Activated CD4-positive, alpha-beta T cell treated with anti-CD3 and anti-CD28 coated beads, Interleukin-2, Interleukin-4, amounts not matched to agents 100 ng/mL and 50 ng/mL, durations not matched to agents 16 hours and 8 hours (primary cell): Measurements from ENCODE around the gene ADK.

Source experiments
- DNase-seq: peaks from one replicate; pipeline ENCODE4 v3.0.0-alpha.2; 2020; ENCODE audit warnings: low spot score

ADK gene

GRCh38 chr10:74674927-74675326, 523.9 kb downstream of the ADK start:
- no peak for DNase-seq

- no peak for DNase-seq
Measured at GRCh38 chr10:74675484-74675883, 524.5 kb downstream of the ADK start.

GRCh38 chr10:74677951-74678350, 526.9 kb downstream of the ADK start:
- no peak for DNase-seq

GRCh38 chr10:74681917-74682627, 531.1 kb downstream of the ADK start:
- no peak for DNase-seq

- no peak for DNase-seq
Measured at GRCh38 chr10:74683067-74683466, 532.0 kb downstream of the ADK start.

DNA sequence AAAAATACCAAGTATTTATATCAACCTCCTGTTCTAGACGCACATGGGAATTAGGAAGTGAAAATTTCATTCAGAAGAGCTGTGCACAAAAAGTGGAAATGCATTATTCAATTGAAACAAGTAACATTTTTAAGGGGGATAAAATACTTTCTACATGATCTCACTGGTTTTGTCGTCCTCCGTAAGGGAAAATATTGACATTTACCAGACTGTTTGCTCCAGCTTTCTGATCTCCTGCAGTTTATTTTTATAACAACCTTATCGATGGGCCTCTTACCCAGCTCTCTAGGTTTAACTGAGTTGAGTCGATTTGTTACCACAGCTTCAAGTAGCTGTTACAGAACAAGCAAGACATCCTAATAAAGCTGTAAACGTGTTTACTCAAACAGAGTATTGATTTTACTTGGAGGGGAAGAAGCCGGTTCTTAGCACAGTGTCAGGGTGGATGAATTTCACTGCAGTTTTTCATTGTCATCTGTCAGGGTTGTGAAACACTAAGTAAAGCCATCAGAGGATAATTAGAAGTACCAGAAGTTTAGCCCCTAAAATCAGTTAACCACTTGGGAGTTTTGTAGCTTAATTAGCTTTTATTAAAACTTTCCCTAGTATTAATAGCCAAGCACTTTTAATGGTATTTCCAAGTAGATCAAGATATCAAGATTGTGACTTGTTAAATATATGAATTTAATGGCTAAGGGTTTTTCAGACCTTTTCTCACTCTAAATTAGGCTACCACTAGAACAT, 532.8 kb downstream of the ADK start:
- DNase-seq: no peak

DNA sequence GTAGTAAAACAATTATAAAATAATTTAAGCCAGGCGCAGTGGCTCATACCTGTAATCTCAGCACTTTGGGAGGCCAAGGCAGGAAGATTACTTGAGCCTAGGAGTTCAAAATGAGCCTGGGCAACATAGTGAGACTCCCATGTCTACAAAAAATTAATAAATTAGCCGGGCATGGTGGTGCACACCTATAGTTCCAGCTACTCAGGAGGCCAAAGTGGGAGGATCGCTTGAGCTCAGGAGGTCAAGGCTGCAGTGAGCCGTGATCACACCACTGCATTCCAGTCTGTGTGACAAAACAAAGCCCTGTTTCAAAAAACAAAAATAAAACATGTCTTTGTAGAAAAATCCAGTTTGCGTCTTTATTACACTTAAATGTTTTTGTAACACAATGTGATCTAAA, 533.4 kb downstream of the ADK start:
- no peak for DNase-seq

GRCh38 chr10:74685564-74685963, 534.5 kb downstream of the ADK start:
- DNase-seq: no peak

DNA sequence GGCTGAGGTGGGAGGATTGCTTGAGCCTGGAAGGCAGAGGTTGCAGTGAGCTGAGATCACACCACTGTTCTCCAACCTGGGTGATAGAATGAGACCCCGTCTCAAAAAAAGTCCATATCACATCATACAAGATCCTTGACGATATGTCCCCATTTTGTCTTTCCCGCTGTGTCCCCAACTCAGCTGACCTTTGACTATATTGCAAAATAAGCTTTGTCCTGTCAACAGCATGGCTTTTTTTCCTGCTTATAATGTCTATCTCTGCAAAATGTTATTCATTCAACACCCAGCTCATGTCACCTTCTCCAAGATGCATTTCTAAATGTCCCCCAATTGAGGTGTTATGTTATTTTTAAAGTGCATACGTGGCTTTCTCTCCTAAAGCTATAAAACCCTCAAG, 539.4 kb downstream of the ADK start:
- DNase-seq: no peak

DNA sequence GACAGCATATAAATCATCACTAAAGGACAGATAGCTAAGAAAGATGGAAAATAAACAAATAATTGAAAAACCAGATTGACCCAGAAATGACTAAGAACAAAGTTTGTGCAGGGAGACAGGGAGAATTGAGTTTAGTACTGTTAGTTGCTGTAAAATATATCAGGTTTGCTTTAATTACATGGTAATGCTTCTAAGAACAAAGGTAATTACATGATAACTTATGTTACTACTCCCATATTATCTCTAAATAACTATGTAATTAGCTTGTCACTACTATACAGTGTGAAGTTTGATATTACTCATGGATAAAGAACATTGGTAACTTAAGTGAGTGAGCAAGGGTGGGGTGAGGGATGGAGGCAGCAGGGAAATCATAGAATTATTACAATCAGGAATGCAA, 540.1 kb downstream of the ADK start:
- no peak for DNase-seq

DNA sequence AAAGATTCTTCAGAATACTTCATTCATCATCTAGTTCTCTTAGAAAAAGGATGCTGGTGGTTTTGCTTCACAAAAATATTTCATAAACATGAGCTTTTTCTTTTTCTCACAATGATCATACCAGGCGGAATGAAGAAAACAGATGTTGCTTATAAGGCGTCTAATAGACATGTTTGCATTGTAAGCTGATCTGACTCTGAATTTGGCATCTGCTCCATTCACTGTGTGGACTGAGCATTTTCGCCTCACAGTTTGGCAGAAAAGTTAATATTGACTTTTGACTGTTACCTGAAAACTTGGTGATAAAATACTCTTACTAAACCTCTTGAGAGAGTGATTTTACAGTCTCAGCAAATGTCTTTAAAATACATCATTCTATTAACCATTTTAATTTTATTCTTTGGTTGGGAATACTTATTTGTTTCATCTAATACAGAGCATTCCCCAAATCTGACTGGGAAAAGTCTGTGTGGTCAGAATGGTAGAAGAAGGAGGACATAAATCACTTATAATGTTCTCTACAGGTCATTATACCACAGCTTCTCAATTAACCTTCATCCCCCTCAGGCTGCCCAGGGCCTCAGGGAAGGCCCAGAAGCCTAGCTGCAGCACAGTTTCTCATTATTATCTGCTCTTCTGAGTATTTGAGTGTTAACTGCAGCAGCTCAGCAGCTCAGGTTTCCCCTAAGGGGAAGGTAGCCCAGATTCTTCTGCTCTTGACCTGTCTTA, 553.8 kb downstream of the ADK start:
- no peak for DNase-seq

DNA sequence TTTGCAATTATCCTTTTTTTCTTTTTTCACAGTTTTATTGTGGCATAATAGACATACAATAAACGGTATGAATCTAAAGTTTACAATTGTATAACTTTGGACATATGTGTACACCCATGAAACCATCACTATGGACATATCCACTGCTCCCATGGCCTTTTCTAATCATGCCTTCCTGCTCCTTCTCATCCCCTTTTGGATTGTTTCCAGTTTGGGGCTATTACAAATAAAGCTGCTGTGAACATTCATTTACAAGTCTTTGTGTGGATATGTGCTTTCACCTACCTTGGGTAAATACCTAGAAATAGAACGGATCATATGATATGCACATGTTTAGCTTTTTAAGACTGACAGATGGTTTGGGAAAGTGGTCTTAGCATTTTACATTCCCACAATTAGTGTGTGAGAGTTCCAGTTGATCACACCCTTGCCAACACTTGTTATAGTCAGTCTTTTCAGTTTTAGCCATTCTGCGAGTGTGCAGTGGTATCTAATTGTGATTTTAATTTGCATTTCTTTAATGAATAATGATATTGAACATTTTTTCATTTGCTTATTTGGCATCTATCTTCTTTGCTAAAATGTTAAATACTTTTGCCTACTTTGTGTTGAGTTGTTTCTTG, 554.4 kb downstream of the ADK start:
- DNase-seq: no peak

- DNase-seq: no peak
Measured at GRCh38 chr10:74706966-74707365, 555.9 kb downstream of the ADK start.

- no peak for DNase-seq
Measured at GRCh38 chr10:74708246-74708645, 557.2 kb downstream of the ADK start.

GRCh38 chr10:74718208-74718607, 567.2 kb downstream of the ADK start:
- DNase-seq: no peak

- DNase-seq: no peak
Measured at GRCh38 chr10:74728225-74728624, 577.2 kb downstream of the ADK start.

GRCh38 chr10:74730246-74730645, 579.2 kb downstream of the ADK start:
- DNase-seq: no peak

GRCh38 chr10:74733612-74734011, 582.6 kb downstream of the ADK start:
- DNase-seq: no peak

- DNase-seq: no peak
Measured at GRCh38 chr10:74736029-74736428, 585.0 kb downstream of the ADK start.

- DNase-seq: no peak
Measured at GRCh38 chr10:74738052-74738451, 587.0 kb downstream of the ADK start.

DNA sequence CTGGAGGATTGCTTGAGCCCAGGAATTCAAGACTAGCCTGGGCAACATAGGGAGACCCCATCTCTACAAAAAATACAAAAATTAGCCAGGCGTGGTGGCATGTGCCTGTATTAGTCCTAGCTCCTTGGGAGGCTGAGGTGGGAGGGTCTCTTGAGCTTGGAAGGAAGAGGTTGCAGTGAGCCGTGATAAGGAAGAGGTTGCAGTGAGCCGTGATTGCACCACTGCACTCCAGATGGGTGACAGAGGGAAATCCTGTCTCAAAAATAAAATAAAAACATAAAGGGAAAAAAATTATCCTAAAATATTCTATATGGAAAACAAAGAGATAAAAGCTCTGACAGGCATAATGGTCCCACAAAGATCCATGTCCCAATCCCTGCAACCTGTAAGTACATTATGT, 587.5 kb downstream of the ADK start:
- no peak for DNase-seq

DNA sequence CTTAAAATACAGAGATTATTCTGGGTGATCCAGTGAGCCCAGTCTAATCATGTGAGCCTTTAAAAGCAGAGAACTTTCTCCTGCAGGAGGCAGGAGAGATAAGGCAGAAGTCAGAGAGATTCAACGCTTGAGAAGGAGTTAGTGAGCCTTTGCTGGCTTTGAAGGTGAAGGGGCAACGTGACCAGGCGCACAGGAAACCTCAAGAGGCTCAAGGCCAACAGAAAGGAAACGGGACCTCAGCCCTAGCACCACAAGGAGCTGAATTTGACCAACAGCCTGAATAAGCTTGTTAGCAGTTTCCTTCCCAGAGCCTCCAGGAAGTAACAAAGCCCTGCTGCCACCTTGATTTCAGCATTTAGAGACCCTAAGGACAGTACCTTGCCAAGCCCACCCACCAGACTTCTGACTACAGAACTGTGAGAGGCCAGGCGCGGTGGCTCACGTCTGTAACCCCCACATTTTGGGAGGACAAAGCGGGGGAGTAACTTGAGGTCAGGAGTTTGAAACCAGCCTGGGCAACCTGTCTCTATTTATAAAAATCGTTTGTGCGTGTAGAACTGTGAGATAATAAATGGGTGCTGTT, 588.1 kb downstream of the ADK start:
- peak; percentile 51 for DNase-seq
